ENCODE measurements around the gene NAV2.
"Not testable (repeated sequence)": the region's sequence is repeated elsewhere in the genome, so short reads cannot be mapped to it uniquely, and the experiment has no call there.

Gene NAV2

GRCh38 chr11:20099527-20099926, 386.9 kb downstream of the NAV2 start:
- DNase-seq, result no peak

- no peak for DNase-seq
Measured at GRCh38 chr11:20102397-20102796, 389.8 kb downstream of the NAV2 start.

GRCh38 chr11:20103281-20103680, 390.6 kb downstream of the NAV2 start:
- DNase-seq, result no peak

DNA sequence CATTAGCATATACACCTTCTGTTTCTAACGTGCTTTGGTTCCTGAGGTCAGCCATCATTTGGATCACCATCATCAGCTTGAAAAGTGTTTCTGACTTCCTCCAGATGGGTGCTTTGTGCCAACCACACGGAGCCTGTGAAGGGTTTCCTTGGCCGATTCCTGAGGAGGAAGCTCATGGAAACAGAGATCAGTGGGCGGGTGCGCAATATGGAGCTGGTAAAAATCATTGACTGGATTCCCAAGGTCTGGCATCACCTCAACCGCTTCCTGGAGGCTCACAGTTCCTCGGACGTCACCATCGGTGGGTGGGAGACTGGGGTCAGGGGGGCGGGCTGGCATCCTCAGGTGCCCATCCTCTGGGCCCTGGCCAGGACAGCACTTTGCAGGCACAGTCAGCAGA, 392.8 kb downstream of the NAV2 start:
- DNase-seq, result no peak

DNA sequence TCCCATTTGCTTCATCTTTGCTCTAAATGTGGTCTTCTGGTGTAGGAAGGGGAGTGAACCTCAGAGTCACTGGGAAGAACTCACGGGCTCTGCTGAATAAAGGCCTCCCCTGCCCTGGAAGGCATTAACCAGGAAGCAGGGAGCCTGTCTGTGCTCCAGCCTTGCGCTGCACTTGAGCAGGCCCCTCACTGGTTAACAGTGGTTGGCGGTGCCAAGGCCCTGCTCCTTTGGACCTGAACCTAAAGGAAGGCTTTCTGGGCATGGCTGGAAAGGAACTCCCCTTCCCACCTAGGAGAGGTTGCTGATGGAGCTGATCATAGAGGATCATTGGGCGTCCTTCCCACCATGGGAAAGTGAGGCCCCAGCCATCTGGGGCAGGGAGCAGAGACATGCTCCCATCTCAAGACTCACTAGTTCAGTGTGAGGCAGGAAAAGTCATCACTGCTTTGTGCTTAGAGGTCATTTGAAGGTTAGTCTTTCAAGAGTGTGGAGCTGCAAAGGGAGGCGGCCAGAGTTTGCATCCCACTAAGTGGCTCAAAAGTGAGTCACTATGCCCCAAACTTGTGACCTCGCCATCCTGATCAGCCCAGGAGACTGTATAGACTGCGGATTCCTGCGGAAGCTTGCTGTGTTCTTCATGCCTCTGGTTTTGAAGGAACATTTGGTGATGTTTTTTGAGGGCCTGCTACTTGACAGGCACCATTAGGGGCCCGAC, 397.3 kb downstream of the NAV2 start:
- no peak for DNase-seq

DNA sequence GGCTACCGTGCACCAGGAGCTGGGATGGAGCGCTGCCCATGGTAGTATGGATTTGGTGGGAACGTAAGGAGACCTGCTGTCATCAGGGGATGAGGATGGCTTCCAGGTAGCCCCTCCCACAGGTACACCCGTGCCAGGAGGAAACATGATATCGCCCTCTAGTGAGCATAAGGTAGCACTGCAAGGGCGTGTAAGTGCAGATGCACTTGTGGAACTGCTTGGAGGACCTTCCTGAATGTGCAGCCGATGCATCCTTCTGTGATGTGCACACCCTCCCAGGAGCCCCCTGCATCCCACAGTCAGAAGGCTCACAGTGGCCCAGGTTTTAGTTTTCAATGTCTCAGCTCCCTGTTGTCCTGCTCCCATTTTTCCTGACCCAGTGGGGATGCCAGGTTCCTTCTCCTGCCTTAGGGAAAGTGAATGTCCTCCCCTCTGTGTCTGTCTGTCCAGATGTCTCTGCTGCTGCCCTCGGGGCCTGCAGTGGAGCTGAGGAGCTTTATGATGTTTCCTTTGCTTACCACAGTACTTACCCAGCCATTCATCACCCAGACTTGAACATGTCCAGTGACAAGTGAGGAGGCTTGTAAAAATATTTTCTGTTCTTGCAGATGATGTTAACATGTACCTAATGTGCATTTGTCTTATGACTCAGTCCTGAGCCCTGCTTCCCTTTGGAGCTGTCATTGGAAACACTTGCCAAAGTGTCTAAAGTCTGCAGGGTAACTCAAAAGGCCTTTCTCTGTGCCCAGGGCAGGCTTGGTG, 398.5 kb downstream of the NAV2 start:
- DNase-seq, result no peak

- no peak for DNase-seq
Measured at GRCh38 chr11:20111871-20112270, 399.2 kb downstream of the NAV2 start.

GRCh38 chr11:20112291-20113148, 399.9 kb downstream of the NAV2 start:
- no peak for DNase-seq

DNA sequence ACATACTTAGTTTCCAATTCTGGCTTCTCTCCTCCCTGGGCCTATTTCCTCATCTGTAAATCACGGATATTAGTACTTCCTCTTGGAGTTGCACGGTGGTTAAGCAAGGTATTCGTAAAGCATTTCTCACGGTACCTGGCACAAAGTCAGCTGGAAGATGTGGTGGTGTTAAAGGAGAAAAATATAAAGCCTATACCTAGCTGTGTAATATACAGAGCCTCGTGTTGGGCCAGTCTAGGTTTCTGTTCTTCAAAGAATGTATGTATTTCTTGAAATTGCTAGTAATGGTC, 400.5 kb downstream of the NAV2 start:
- no peak for DNase-seq

GRCh38 chr11:20114588-20114987, 402.0 kb downstream of the NAV2 start:
- no peak for DNase-seq

- no peak for DNase-seq
Measured at GRCh38 chr11:20116825-20117224, 404.2 kb downstream of the NAV2 start.

DNA sequence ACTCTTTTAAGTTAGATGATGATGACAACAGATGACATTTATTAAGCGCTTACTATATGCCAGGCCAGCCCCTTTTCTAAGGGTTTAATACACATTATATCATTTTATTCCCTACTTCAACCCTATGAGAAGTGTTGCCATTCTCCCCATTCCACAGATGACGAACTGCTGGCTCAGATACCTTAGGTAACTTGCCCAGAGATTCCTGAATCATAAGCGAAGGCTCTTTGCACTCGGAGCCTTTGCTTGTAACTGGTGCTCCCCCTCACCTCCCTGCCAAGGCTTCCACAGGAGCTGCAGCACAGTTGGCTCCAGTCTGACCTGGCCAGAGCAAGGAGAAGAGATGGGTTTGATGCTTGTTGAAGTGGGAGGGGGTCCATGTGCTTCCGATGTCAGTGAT, 404.7 kb downstream of the NAV2 start:
- no peak for DNase-seq

DNA sequence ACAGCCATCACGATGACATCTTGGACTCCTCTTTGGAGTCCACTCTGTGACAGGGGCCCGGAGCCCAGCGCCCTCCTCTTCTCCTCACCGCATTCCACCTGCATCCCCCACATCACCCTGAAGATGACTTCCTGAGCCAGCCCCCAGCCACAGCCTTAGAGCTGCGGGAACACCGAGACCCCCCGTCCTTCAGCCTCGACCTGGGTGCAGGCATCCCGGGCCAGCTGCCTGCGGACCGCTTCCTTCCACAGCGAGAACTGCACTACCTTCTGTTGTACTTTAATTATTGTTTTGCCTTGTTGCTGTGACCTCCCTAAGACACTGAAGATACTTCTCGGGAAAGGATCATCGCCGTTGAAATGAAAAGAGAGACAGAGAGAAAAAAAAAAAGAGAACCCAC, 405.6 kb downstream of the NAV2 start:
- no peak for DNase-seq

DNA sequence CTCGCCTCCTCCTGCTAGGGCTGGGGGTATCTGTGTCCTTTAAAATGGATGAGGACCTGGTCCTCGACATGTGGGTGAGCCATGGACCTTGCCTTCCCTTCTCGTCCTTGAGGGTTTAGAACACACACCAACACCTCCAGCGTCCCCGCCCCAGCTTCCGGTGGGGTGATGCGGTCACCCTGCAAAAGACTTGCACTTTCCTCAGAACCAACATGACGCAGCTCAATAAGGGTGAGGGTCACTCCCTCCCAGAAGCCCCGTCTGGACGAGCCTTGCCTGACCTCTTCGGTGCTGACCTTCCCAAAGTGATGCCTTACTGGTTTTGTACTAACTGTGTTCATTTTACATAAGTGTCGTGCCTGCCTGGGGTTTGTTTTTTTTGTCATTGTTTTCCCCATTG, 406.7 kb downstream of the NAV2 start:
- DNase-seq, result no peak

- DNase-seq, result no peak
Measured at GRCh38 chr11:20120134-20120925, 407.7 kb downstream of the NAV2 start.

- no peak for DNase-seq
Measured at GRCh38 chr11:20122131-20122530, 409.5 kb downstream of the NAV2 start.

- no peak for DNase-seq
Measured at GRCh38 chr11:20125927-20126326, 413.3 kb downstream of the NAV2 start.

DNA sequence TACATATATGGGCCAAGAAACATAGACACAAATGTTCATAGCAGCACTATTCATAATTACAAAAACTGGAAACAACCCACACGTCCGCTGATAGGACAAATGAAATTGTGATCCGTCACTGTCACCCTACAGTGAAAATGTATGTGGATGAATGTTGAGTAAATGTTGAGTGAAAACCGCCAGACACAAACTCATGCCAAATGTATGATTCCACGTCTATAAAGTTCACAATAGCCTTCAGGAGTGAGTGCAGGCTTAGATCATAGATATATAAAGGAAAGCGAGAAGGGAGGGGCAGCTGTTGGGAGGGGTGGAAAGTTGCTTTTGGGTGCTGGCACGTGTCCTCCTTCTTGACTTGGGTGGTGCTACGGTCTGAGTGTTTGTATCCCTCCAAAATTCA, 414.1 kb downstream of the NAV2 start:
- no peak for DNase-seq

DNA sequence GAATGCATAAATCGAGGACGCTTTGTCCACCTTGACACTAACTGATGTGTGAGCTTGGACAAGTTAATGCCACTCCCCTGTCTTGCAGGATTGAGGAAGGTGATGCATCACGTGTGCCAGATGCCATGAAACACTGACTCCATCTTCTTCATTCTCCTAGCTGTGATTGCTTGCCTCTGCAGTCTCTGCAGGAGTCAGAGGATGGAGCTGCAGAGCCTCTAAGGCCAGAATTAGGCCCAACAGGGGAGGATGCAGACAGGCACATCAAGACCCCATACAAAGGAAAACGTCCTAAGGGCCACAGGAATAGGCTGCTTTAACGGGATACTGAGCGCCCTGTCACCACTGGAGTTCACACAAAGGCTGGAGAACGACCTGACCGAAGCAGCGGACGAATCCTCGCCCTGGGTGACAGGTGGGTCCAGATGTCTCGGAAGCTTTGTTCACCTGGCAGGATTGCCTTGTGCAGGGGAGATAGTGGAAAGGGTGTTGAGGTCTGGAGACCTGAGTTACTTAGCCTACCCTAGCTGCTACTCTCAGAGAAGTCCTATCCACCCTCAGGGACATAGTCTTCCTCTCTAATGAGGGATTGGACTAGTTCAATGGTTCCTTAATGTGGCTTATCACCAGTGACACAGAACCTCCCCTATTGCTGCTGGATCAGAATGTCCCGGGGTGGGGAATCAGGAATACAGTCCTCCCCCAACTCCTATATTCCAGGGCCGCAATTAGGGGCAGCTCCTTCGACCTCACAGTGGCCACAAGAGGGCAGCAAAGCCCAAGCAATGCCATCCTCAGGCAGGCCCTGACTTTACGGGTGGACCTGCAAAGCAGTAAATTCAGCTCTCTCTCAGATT, 415.3 kb downstream of the NAV2 start:
- peak; percentile 71 for DNase-seq

- not testable (repeated sequence) for DNase-seq
Measured at GRCh38 chr11:20128528-20128825, 415.8 kb downstream of the NAV2 start.

DNA sequence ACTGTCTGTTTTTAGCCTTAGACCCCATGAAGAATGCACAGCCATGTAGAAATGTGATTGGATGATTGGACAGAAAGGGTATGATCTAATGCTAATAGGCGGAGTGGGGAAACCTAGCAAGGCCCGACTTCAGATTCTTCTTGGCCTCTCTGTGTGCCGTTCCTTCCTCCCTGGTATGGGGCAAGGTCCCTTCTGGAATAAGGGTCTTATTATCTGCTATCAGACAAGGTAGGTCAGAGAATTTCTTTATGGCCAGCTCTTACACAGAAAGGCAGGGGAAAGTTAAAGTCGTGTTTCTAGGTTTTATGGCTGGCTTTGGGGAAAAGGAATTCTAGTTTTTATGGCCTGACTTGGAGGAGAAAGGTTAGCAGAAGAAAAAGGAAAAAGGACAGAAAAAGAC, 417.0 kb downstream of the NAV2 start:
- DNase-seq, result no peak
